OCI-LY7 (cell line): ENCODE measurements around the gene SPTB. TPM values are rescaled to one million over a fixed set of nuclear protein-coding genes. Genes with fewer than 3 reads are reported as not detected.

Source experiments
- BruUV-seq: library from RNA; stranded (reverse); fragments of 400-500 nt; replicated peaks from 2 replicates; lab custom pipeline; 2021; lab: Mats Ljungman, UMichigan
- CTCF ChIA-PET: fragments of 300-600 bp; sonication (Branson Sonifier 250); formaldehyde crosslinking; loops from one replicate; lab custom pipeline; 2022; ENCODE audit warnings: antibody characterized with exemption; ENCODE audit not compliant: unreplicated experiment; lab: Charles Lee
- POLR2A ChIA-PET: fragments of 300-600 bp; sonication (Branson Sonifier 250); formaldehyde crosslinking; loops from one replicate; lab custom pipeline; 2022; ENCODE audit warnings: antibody characterized with exemption; lab: Charles Lee
- DNase-seq: peaks from one replicate; pipeline ENCODE4 v3.0.0-alpha.2; 2015; ENCODE audit warnings: low spot score
- H2AFZ ChIP-seq: fragments of 200-600 bp; sonication (generic), shearing (Covaris generic); 2 replicates; pipeline ENCODE4 v1.6.1; 2014; ENCODE audit warnings: mild to moderate bottlenecking, antibody characterized with exemption, low read length, moderate library complexity
- H3K27ac ChIP-seq: fragments of 200-600 bp; sonication (generic); 2 replicates; pipeline ENCODE4 v1.5.1; 2014; ENCODE audit warnings: mixed run types, low read depth, mild to moderate bottlenecking, moderate library complexity, low read length, inconsistent platforms; ENCODE audit not compliant: poor library complexity, severe bottlenecking
- H3K36me3 ChIP-seq: fragments of 200-600 bp; sonication (generic); 2 replicates; pipeline ENCODE4 v1.6.1; 2014; ENCODE audit warnings: mild to moderate bottlenecking, antibody characterized with exemption, low read length, moderate library complexity, mixed read lengths; ENCODE audit not compliant: insufficient read depth
- H3K4me1 ChIP-seq: fragments of 200-600 bp; sonication (generic); 2 replicates; pipeline ENCODE4 v1.5.1; 2014; ENCODE audit warnings: mild to moderate bottlenecking, low read length; ENCODE audit not compliant: insufficient read depth, poor library complexity, severe bottlenecking
- H3K4me2 ChIP-seq: fragments of 200-600 bp; sonication (generic); 2 replicates; pipeline ENCODE4 v1.6.1; 2014; ENCODE audit warnings: mild to moderate bottlenecking, low read length
- H3K4me3 ChIP-seq: fragments of 200-600 bp; sonication (generic); 2 replicates; pipeline ENCODE4 v1.5.1; 2014; ENCODE audit warnings: mild to moderate bottlenecking, low read depth, low read length; ENCODE audit not compliant: poor library complexity, severe bottlenecking
- H3K79me2 ChIP-seq: fragments of 200-600 bp; sonication (generic); 2 replicates; pipeline ENCODE4 v1.6.1; 2016; ENCODE audit warnings: low read depth, mild to moderate bottlenecking, low read length, moderate library complexity, mixed read lengths; ENCODE audit not compliant: insufficient read depth
- H3K9me2 ChIP-seq: fragments of 200-600 bp; sonication (generic); 2 replicates; pipeline ENCODE4 v1.6.1; 2016; ENCODE audit warnings: mild to moderate bottlenecking, low read length, mixed read lengths; ENCODE audit not compliant: insufficient read depth
- H3K9me3 ChIP-seq: fragments of 200-600 bp; sonication (generic); 2 replicates; pipeline ENCODE4 v1.6.1; 2014; ENCODE audit warnings: mild to moderate bottlenecking, mixed run types, low read length, mixed read lengths
- H4K20me1 ChIP-seq: fragments of 200-600 bp; sonication (generic); 2 replicates; pipeline ENCODE4 v1.6.1; 2014; ENCODE audit warnings: mild to moderate bottlenecking, antibody characterized with exemption, low read length, moderate library complexity, mixed read lengths; ENCODE audit not compliant: insufficient read depth
- EZH2phosphoT487 ChIP-seq: fragments of 200-600 bp; sonication (generic); IDR thresholded peaks from 2 replicates; pipeline ENCODE4 v1.6.1; 2018; ENCODE audit warnings: low read depth, borderline replicate concordance, mild to moderate bottlenecking, mixed run types, antibody characterized with exemption, low read length, moderate library complexity, mixed read lengths
- intact Hi-C: fragments of 100-400 bp; cut with micrococcal nuclease; formaldehyde crosslinking; loops from one replicate; pipeline ENCODE4 v1.10.0; 2022; ENCODE audit not compliant: unreplicated experiment
- total RNA-seq, 2 experiments: library from RNA; depleted of rRNA in 1 of 2; stranded (reverse); fragments of >200 nt in 1 of 2; shearing (Covaris generic) in 1 of 2; gene quantifications; 2 replicates each; pipeline ENCODE4 v1.2.3, GENCODE V29; 2014 to 2022
- TF ChIP-seq, protein P1 (sequence below): fragments of 200-600 bp; sonication (generic); conservative IDR thresholded peaks from 2 replicates; pipeline ENCODE4 v1.5.1; 2014; ENCODE audit warnings: mild to moderate bottlenecking, antibody characterized with exemption, low read length, moderate library complexity, mixed read lengths

The SPTB gene
- total RNA-seq, 2 experiments from 2014 or later = not detected

DNA sequence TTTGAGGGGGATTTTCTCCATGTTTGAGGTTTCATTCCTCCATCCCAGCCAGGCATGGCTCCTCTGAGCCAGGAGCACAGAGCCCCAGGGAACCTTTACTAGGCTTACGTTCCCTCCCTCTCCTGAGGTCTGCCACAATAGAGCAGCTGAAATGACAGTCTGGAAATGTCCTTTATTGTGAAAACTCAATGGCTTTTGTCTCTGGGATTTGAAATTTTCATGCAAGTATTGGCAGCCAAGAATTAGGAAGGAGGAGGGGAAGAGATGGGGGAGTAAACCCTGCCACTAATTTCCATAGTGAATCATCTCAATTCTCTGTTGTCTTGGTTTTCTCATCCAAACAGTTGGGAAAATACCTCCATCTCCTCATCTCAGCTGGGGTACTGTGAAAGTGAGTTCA lies 178.0 kb downstream of the SPTB start:
- no peak overlapping the region for H3K4me2 ChIP-seq
- CTCF ChIA-PET = no interaction called here
- DNase-seq = no peak
- H3K4me1 ChIP-seq = no peaks in the 10 kb centered on the region
- no peaks in the 10 kb centered on the region for H4K20me1 ChIP-seq
- no peak overlapping the region for H3K4me3 ChIP-seq
- H3K27ac ChIP-seq = no peak overlapping the region
- no peaks in the 10 kb centered on the region for H3K79me2 ChIP-seq
- POLR2A ChIA-PET = no interaction called here
- H3K9me2 ChIP-seq = no peaks in the 10 kb centered on the region
- intact Hi-C loops = no loop called here
- H3K9me3 ChIP-seq = no peaks in the 10 kb centered on the region
- TF ChIP-seq, protein P1, sequence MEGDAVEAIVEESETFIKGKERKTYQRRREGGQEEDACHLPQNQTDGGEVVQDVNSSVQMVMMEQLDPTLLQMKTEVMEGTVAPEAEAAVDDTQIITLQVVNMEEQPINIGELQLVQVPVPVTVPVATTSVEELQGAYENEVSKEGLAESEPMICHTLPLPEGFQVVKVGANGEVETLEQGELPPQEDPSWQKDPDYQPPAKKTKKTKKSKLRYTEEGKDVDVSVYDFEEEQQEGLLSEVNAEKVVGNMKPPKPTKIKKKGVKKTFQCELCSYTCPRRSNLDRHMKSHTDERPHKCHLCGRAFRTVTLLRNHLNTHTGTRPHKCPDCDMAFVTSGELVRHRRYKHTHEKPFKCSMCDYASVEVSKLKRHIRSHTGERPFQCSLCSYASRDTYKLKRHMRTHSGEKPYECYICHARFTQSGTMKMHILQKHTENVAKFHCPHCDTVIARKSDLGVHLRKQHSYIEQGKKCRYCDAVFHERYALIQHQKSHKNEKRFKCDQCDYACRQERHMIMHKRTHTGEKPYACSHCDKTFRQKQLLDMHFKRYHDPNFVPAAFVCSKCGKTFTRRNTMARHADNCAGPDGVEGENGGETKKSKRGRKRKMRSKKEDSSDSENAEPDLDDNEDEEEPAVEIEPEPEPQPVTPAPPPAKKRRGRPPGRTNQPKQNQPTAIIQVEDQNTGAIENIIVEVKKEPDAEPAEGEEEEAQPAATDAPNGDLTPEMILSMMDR = no peak
- no peak for TF ChIP-seq EZH2phosphoT487
- H2AFZ ChIP-seq = no peak overlapping the region
- no peaks in the 10 kb centered on the region for H3K36me3 ChIP-seq
- no TSS peak for BruUV-seq

DNA sequence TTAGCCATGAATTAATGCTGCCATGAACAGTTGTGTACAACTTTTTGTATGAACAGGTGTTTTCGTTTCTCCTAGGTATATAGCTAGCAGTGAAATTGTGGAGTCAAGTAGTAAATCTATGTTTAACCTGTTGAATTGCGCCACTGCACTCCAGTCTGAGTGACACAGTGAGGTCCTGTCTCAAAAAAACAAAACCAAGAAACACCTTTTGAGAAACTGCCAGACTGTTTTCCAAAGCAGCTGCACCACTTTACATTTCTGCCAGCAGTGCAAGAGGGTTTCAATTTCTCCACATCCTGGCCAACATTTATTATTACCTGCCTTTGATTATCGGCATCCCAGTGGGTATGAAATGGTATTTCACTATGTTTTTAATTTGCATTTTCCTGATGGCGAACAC lies 178.8 kb downstream of the SPTB start:
- Histone ChIP-seq H3K79me2 (no peaks in the 10 kb centered on the region), H3K36me3 (no peaks in the 10 kb centered on the region), H3K9me2 (no peaks in the 10 kb centered on the region), H2AFZ (no peak overlapping the region), H4K20me1 (no peaks in the 10 kb centered on the region), H3K4me1 (no peaks in the 10 kb centered on the region), H3K9me3 (no peaks in the 10 kb centered on the region), H3K4me2 (no peak overlapping the region), H3K4me3 (no peak overlapping the region), H3K27ac (no peak overlapping the region)
- POLR2A ChIA-PET = no interaction called here
- DNase-seq = no peak
- CTCF ChIA-PET = no interaction called here
- no TSS peak for BruUV-seq
- intact Hi-C loops = no loop called here
- no peak for TF ChIP-seq EZH2phosphoT487

- Histone ChIP-seq H3K4me1 (no peaks in the 10 kb centered on the region), H3K4me3 (no peak overlapping the region), H2AFZ (no peak overlapping the region), H3K79me2 (no peaks in the 10 kb centered on the region), H3K9me2 (no peaks in the 10 kb centered on the region), H4K20me1 (no peaks in the 10 kb centered on the region), H3K27ac (no peak overlapping the region), H3K9me3 (no peaks in the 10 kb centered on the region), H3K4me2 (no peak overlapping the region), H3K36me3 (no peaks in the 10 kb centered on the region)
- CTCF ChIA-PET = no interaction called here
- BruUV-seq = no TSS peak
- no peak for TF ChIP-seq EZH2phosphoT487
- TF ChIP-seq, protein P1 = no peak
- POLR2A ChIA-PET = no interaction called here
- intact Hi-C loops = no loop called here
- DNase-seq = no peak
Observed at GRCh38 chr14:64700290-64700689, 179.4 kb downstream of the SPTB start.
